ENCODE measurements around the gene MBD6. TPM values are rescaled to one million over a fixed set of nuclear protein-coding genes. Genes with fewer than 3 reads are reported as not detected.

Gene MBD6
- total and polyA plus RNA-seq, 12 donors: 8.8 to 46.9 (median 33.5) TPM

- TF ChIP-seq CTCF (IDR thresholded peaks at IDR 0.05): no peak
- ATAC-seq: no peak
- H3K4me3 ChIP-seq: no peak overlapping the region
- no peaks in the 10 kb centered on the region for H3K9me3 ChIP-seq
- peaks cover 0 to 53% (median 16%) of the 10 kb centered on the region in 9 donors for H3K4me1 ChIP-seq
- no peak for DNase-seq
- peaks cover 9 to 83% (median 62%) of the 10 kb centered on the region in 7 donors for H3K27me3 ChIP-seq
- H3K27ac ChIP-seq: no peak overlapping the region
- intact Hi-C loops (cut with DNase I): no loop called here
- WGBS, 2 donors: 65 to 69% methylated on average over 8 of the region's 8 CpGs
- peaks cover 0 to 55% (median 0%) of the 10 kb centered on the region in 9 donors for H3K36me3 ChIP-seq
Observed at GRCh38 chr12:57474430-57474829, 48.2 kb upstream of the MBD6 start.

- intact Hi-C loops (cut with DNase I): no loop called here
Observed at GRCh38 chr12:57474862-57475261, 47.8 kb upstream of the MBD6 start.

GRCh38 chr12:57475271-57476161 is 47.1 kb upstream of the MBD6 start:
- no peak for TF ChIP-seq CTCF (IDR thresholded peaks at IDR 0.05)
- H3K27me3 ChIP-seq: peaks cover 9 to 84% (median 66%) of the 10 kb centered on the region in 7 donors
- no peak for DNase-seq

More at GRCh38 chr12:57474862-57475261, 47.8 kb upstream of the MBD6 start:
- H3K27ac ChIP-seq: no peak overlapping the region
- peaks cover 0 to 51% (median 0%) of the 10 kb centered on the region in 9 donors for H3K36me3 ChIP-seq
- H3K9me3 ChIP-seq: no peaks in the 10 kb centered on the region
- no peak for TF ChIP-seq CTCF (IDR thresholded peaks at IDR 0.05)
- peaks cover 9 to 85% (median 66%) of the 10 kb centered on the region in 7 donors for H3K27me3 ChIP-seq
- H3K4me1 ChIP-seq: peaks cover 0 to 57% (median 16%) of the 10 kb centered on the region in 9 donors
- peak overlapping the region in 4 of 10 donors; percentile 18 to 68 (median 42) for H3K4me3 ChIP-seq
- no peak for ATAC-seq
- 58 to 71% methylated on average over 7 of the region's 7 CpGs for WGBS, 2 donors
- DNase-seq: no peak

GRCh38 chr12:57476162-57476992 is 46.2 kb upstream of the MBD6 start:
- 19 to 21% methylated on average over 29 of the region's 29 CpGs for whole genome bisulfite sequencing, 2 donors
- intact Hi-C loops (cut with DNase I): no loop called here

More at GRCh38 chr12:57475271-57476161, 47.1 kb upstream of the MBD6 start:
- intact Hi-C loops (cut with DNase I): no loop called here
- ATAC-seq: peak in 6 of 8 donors; percentile 14 to 54 (median 29)
- Histone ChIP-seq H3K36me3 (peaks cover 0 to 45% (median 0%) of the 10 kb centered on the region in 9 donors), H3K27ac (peak overlapping the region in 2 of 10 donors; percentile 73 to 95), H3K4me1 (peaks cover 0 to 64% (median 16%) of the 10 kb centered on the region in 9 donors), H3K9me3 (no peaks in the 10 kb centered on the region), H3K4me3 (peak overlapping the region in 9 of 10 donors; percentile 4 to 68 (median 45))
- WGBS, 2 donors: 4 to 7% methylated on average over 74 to 84 of the region's 84 CpGs

More at GRCh38 chr12:57476162-57476992, 46.2 kb upstream of the MBD6 start:
- DNase-seq (no peak), ATAC-seq (peak in 3 of 8 donors; percentile 6 to 28 (median 16))
- TF ChIP-seq CTCF (IDR thresholded peaks at IDR 0.05): peak in 3 of 9 donors; percentile 17 to 60 (median 20)
- Histone ChIP-seq H3K27ac (peak overlapping the region in 5 of 10 donors; percentile 17 to 95 (median 35)), H3K4me3 (peak overlapping the region in 9 of 10 donors; percentile 4 to 68 (median 45)), H3K4me1 (peaks cover 0 to 72% (median 16%) of the 10 kb centered on the region in 9 donors), H3K9me3 (no peaks in the 10 kb centered on the region), H3K27me3 (peaks cover 9 to 85% (median 63%) of the 10 kb centered on the region in 7 donors), H3K36me3 (peaks cover 0 to 38% (median 0%) of the 10 kb centered on the region in 9 donors)
